ENCODE results near the gene RHNO1. TPM values are rescaled to one million over a fixed set of nuclear protein-coding genes. Genes with fewer than 3 reads are reported as not detected.

Gene RHNO1
- total and polyA plus RNA-seq, 2 of the 8 experiments (the other 6 are each of a cell fraction or from before 2014, with no cell fraction given), result 55.8 to 56.9 TPM

DNA sequence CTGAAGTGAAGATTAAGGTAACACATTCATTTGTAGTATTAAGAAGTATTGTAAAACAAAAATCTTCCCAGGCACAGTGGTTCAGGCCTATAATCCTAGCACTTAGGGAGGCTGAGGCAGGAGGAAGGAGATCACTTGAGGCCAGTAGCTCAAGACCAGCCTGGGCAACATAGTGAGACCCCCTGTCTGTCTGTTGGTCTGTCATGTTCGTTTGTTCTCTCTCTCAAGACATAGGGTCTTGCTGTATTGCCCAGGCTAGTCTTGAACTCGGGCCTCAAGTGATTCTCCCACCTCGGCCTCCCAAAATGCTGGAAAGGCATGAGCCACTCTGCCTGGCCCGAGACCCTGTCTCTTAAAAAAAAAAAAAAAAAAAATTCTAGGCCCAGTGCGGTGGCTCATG lies 20.4 kb downstream of the RHNO1 start:
- H3K23me2 ChIP-seq (ENCODE audit: low read depth, low read length), result no peaks in the 10 kb centered on the region; the same call in 1 of the 2 replicates

More for the DNA sequence above, 20.4 kb downstream of the RHNO1 start:
- no peaks in the 10 kb centered on the region for H3K79me1 ChIP-seq (ENCODE audit: low read depth, low read length)
- no peak overlapping the region for H2AK5ac ChIP-seq (ENCODE audit: low read depth, low read length)
- no peak overlapping the region for H3K9ac ChIP-seq (replicated peaks in 1 of 4; ENCODE audit: extremely low read depth in 1 of 4, low read depth in 3 of 4, low read length in 3 of 4)
- H2BK5ac ChIP-seq (ENCODE audit: low read depth, low read length), result no peak overlapping the region
- H3K14ac ChIP-seq (ENCODE audit: insufficient read length), result no peak overlapping the region
- H2BK12ac ChIP-seq (ENCODE audit: low read depth, low read length), result no peak overlapping the region
- no peaks in the 10 kb centered on the region for H3K36me3 ChIP-seq (ENCODE audit: control insufficient read depth in 2 of 4, insufficient read depth in 4 of 4, low read length in 3 of 4)
- no peak overlapping the region for H4K5ac ChIP-seq (ENCODE audit: insufficient read length, low read depth, low read length)
- H3K56ac ChIP-seq (replicated peaks; ENCODE audit: insufficient read length, low read depth, low read length), result no peak overlapping the region
- no peak overlapping the region for H2BK120ac ChIP-seq (replicated peaks; ENCODE audit: low read depth, low read length)
- H2BK20ac ChIP-seq (ENCODE audit: low read length), result no peak overlapping the region
- no peaks in the 10 kb centered on the region for H3K9me3 ChIP-seq (ENCODE audit: insufficient read depth in 2 of 2, low read depth in 1 of 2, low read length in 1 of 2)
- H3K18ac ChIP-seq (ENCODE audit: extremely low read depth, low read length), result no peak overlapping the region
- POLR2A ChIA-PET (ENCODE audit: partially characterized antibody), result interaction anchor here (1.0 kb wide), 1 partner anchor 17 kb away, joined by 3 read pairs; no protein-coding TSS in a partner anchor
- no peak for FAIRE-seq
- no peak overlapping the region for H3K23ac ChIP-seq (ENCODE audit: insufficient read length)
- H2BK15ac ChIP-seq (ENCODE audit: low read length), result no peak overlapping the region
- H4K8ac ChIP-seq (ENCODE audit: extremely low read depth, insufficient read depth, low read length), result no peak overlapping the region
- H3K79me2 ChIP-seq (ENCODE audit: control insufficient read depth in 1 of 2, insufficient read depth in 2 of 2, low read length in 2 of 2), result peaks cover 2 to 25% of the 10 kb centered on the region in 2 experiments; a peak in 3 of 4 replicates
- no peak for DNase-seq (ENCODE audit: low read depth in 1 of 2, low spot score in 2 of 2)
- H3K4ac ChIP-seq (replicated peaks; ENCODE audit: insufficient read length, low read depth, low read length), result no peak overlapping the region
- CTCF ChIA-PET (ENCODE audit: partially characterized antibody), result interaction anchor here (1.2 to 15.6 kb wide), 2 partner anchors 18 to 44 kb away, joined by 3 to 143 read pairs; no protein-coding TSS in a partner anchor
- TF ChIP-seq KDM5A (IDR thresholded peaks at IDR 0.05; ENCODE audit: low read length) (no peak), CEBPB (IDR thresholded peaks at IDR 0.05; ENCODE audit: low read depth, low read length) (no peak), SP4 (IDR thresholded peaks at IDR 0.05; ENCODE audit: low read length) (no peak), SIN3A (conservative IDR thresholded peaks at IDR 0.05 in 1 of 2, IDR thresholded peaks at IDR 0.05 in 1 of 2; ENCODE audit: low read depth in 1 of 2, low read length in 2 of 2) (no peak), POLR2A (IDR thresholded peaks at IDR 0.05; ENCODE audit: control extremely low read depth in 1 of 2, low read depth in 2 of 2, low read length in 2 of 2) (no peak), RAD21 (IDR thresholded peaks at IDR 0.05 in 1 of 2, conservative IDR thresholded peaks at IDR 0.05 in 1 of 2; ENCODE audit: low read depth in 2 of 2, low read length in 2 of 2) (no peak), TAF1 (IDR thresholded peaks at IDR 0.05; ENCODE audit: low read depth, low read length) (no peak), RXRA (IDR thresholded peaks at IDR 0.05; ENCODE audit: insufficient read depth, low read depth, low read length) (no peak), TCF12 (IDR thresholded peaks at IDR 0.05; ENCODE audit: low read depth, low read length) (no peak), POLR2AphosphoS5 (IDR thresholded peaks at IDR 0.05; ENCODE audit: low read depth, low read length) (no peak)
- H3K4me3 ChIP-seq (ENCODE audit: extremely low read depth in 1 of 4, insufficient read depth in 2 of 4, low read depth in 3 of 4, low read length in 4 of 4), result no peak overlapping the region
- H2AFZ ChIP-seq (ENCODE audit: low read length), result no peak overlapping the region
- H3K4me1 ChIP-seq (replicated peaks in 1 of 4; ENCODE audit: control insufficient read depth in 3 of 4, insufficient read depth in 4 of 4, low read length in 3 of 4), result no peaks in the 10 kb centered on the region
- no peaks in the 10 kb centered on the region for H3K27me3 ChIP-seq (replicated peaks in 1 of 4; ENCODE audit: control insufficient read depth in 3 of 4, extremely low read depth in 1 of 4, insufficient read depth in 3 of 4, low read length in 3 of 4)
- H3K27ac ChIP-seq (ENCODE audit: low read depth, low read length), result no peak overlapping the region
- 99% methylated on average over 4 of the region's 5 CpGs; no CpG with 5 or more reads in 1 of the 2 experiments for WGBS, 2 experiments (ENCODE audit: extremely low coverage in 1 of 2, insufficient coverage in 1 of 2, insufficient read length in 1 of 2, insufficient replicate concordance in 2 of 2, low coverage in 1 of 2, low lambda C conversion rate in 2 of 2, missing lambda C conversion rate in 1 of 2)
- no peak overlapping the region for H3K4me2 ChIP-seq (ENCODE audit: insufficient read depth in 1 of 2, low read depth in 2 of 2, low read length in 2 of 2)
- H4K91ac ChIP-seq (replicated peaks; ENCODE audit: insufficient read length, low read length), result no peak overlapping the region
- no peaks in the 10 kb centered on the region for H4K20me1 ChIP-seq (replicated peaks in 1 of 2; ENCODE audit: control insufficient read depth in 1 of 2, insufficient read depth in 2 of 2, low read length in 2 of 2)
